ENCODE measurements around the gene SLC6A4.

The SLC6A4 gene

DNA sequence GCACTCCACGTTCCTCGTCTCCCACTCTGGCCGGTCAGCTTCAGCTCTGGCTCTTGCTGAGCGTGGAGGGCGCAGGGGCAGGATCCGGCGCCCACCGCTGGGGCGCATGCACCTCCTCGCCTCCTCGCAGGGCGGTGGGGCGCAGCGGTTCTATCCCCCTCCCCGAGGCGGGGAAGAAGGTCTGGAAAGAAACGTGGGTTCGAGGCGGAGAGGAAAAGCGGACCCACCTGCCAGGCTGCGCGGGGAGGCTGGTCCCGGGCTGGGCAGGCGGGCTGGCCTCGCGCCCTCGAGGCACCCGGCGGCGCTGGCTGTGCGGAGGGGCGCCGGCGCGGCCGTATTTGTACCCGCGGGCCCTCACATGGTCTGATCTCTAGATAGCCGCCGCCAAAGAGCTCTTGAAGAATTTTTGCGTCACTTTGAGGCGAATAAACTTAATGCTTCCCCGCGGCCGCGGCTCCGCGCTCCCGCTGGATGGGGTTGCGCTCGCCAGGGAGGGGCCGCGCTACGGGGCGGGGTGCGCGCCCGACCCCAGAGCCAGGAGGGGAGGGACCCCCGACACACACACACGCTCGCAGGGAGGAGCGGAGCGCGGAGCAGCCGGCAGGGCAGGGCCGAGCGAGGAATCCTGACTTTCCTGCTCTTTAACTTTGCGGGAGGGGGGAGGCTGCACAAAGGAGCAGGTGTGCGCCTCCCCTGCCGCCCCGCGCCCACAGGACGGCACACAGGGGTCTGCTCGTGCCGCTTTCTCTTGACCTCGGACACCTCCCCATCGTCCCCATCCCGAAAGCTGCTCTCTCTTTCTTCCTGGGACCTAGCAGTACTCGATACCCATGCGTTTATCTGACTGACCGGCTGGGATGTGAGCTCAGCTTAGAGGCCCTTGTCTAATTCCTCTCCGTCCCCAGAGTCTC lies at the start of gene SLC6A4:
TSS of gene SLC6A4 (minus strand) at position 312 of the 911 bp plus-strand sequence. CDS start 13,739 bp downstream, outside the sequence.
- DNase-seq (ENCODE audit: low spot score) = peak; percentile 61

DNA sequence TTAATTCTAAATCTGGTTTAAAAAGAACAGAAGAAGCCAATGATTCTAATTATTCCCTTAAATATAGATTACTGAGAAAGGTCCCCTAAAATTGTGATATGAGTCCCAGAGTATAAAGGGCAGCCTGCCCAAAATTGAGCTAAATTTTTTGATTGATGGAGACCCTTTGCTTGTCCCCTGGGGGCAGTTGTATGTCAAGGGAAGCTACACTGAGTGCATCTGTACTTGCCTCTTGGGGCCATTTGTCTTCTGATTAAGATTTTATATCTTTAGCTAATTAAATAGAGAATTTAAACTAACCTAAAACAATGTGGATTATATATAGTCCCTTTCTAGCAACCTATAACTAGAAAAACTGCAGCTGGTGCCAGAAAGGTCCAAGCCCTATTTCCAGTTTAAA lies 43.7 kb upstream of the SLC6A4 start:
- no peak for DNase-seq (ENCODE audit: low spot score)

- no peak for DNase-seq (ENCODE audit: low spot score)
Measured at GRCh38 chr17:30278032-30278431, 42.5 kb upstream of the SLC6A4 start.

DNA sequence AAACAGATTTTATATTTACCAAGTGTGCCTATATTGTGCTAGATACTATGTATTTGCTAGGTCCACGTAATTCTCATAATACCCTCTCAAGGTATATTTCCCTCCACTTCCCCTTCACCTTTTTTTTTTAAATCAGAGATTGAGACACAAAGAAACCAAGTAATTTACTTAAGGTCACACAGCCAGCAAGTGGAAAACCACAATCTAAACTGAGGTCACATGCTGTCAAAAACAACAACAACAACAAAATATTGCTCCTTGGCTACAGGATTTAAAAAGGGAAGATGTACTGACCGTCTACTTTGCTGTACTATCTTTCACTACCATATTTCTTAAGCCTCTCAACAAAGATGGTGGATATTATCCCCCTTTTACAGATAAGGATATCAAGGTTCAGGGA lies 40.4 kb upstream of the SLC6A4 start:
- DNase-seq (ENCODE audit: low spot score) = no peak

GRCh38 chr17:30274887-30275286 lies 39.4 kb upstream of the SLC6A4 start:
- DNase-seq (ENCODE audit: low spot score) = no peak

- no peak for DNase-seq (ENCODE audit: low spot score)
Measured at GRCh38 chr17:30273373-30273772, 37.9 kb upstream of the SLC6A4 start.

DNA sequence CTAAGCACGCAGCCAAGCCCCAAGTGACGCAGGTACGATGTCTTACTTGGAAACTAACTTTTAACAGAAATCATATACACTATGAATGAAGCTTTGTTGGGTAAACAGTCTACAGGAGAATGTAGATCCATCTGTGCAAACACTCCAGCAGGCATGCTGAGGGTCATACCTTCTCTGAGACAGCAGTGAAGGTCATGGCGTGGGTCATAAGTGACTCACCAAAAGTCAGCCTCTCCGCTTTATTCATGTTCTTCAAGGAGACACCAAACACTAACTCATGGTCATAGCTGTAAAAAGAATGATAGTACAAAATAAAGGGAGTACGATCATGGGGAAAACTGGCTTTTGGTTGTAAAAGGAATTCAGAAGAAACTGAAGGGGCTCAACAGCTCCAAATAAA lies 35.6 kb upstream of the SLC6A4 start:
- DNase-seq (ENCODE audit: low spot score) = no peak

- DNase-seq (ENCODE audit: low spot score) = no peak
Measured at GRCh38 chr17:30267625-30268024, 32.1 kb upstream of the SLC6A4 start.

DNA sequence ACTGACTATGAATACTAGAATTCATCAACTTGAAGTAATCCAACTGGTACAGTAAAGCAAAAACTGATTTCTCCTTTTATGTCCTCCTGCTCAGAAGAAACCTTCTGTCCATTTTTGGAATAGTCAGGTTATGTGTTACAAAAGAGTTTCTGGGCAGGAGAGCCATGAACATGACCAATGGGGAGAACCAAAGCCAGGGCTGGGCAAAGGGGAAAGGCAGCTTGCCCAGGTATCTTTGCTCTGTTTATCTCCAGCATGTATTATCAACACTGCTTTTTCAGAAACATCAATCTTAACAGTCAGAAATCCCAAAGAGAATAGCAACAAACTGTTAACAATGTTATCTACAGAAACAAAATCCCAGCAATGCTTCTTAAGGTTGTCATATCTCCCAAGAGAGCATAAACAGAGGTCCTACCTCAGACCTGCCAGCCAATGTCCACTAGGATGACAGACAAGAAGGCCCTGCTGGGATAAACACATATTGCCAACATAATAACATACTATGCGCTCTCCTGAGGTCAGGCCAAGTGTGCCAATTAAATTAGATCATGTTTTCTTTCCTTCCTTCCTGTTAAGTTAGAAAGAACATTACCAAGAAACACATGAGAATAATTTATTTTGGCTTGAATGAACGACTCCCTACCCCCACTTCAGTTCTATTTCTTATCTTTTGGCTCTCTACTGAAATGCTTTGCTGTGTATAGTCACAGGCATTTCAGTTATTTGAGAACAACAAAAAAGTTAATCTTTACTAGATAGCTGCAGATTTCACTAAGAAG lies 28.2 kb upstream of the SLC6A4 start:
- no peak for DNase-seq (ENCODE audit: low spot score)

GRCh38 chr17:30256756-30257506 lies 21.4 kb upstream of the SLC6A4 start:
- no peak for DNase-seq (ENCODE audit: low spot score)

GRCh38 chr17:30254150-30254549 lies 18.7 kb upstream of the SLC6A4 start:
- DNase-seq (ENCODE audit: low spot score) = no peak

DNA sequence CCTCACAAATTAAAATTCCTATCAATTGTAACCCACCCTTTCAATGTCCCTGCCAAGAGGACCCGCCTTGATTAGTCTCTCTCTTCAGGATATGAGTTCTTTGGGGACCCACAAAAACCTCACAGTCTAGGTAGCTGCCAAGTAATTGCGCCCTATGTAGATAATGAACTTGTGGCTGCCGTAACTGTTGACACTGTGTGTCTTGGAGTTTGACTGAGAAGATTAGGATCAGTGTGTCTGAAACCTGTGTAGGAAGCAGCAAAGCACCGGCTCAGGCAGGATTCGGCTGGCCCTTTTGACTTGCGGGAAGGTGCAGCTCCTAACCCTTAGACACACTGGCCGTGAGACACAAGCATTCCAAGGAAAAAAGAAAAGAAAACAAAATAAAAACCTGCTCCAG lies 17.8 kb upstream of the SLC6A4 start:
- no peak for DNase-seq (ENCODE audit: low spot score)

DNA sequence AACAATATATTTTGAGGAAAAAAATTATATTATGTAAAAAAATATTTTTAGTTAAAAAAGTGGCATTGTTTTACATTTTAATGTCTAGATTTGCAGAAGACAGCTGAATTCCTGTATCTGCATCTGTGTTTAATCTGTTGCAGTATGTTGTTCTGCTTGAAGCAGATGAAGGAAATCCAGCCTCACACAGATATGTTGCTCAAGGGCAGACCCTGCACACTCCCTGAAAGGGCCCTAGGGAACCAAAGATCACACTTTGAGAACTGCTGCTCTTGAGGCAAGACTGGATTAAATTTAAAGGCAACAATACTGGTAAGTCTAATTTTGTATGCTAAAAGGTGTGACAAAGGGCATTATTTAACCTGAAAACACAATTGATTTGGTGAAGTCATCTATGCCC lies 16.4 kb upstream of the SLC6A4 start:
- no peak for DNase-seq (ENCODE audit: low spot score)

DNA sequence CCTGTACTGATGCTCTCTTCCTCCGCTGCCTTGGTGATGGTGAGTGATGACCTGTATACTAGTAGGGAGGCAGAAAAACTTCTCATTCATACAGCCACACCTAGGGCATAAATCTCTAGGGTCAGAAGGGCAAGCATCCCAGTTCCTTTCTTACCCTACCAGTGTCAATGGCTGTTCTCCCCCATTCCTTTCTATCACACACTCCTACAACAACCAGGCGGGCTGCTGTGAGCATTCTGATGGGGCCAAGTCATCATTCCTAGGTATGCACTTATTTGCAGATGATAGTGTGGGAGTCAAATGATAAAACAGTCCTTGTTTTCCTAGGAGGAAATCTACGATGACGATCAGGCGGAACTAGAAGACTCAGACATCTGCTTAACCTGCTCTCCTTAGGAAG lies 14.0 kb upstream of the SLC6A4 start:
- no peak for DNase-seq (ENCODE audit: low spot score)

DNA sequence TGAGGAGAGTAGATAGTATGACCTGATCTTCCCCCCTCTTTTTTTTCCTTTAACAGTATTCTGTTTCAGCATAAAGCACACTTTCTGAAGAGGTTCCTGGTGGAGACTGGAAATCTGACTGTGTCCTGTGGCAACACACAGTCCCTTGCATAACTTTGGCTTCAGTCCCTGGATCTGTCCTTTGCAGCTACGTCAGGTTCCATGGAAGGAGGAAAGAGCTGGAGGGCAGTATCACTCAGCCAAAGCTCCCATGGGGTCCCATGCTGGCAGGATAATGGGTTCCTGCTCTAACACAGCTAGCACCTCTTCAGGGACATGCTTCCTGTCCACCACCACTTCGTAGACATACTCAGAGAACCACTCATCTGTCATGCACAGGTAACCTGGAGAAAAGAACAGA lies 13.3 kb upstream of the SLC6A4 start:
- DNase-seq (ENCODE audit: low spot score) = no peak

GRCh38 chr17:30246460-30246859 lies 11.0 kb upstream of the SLC6A4 start:
- no peak for DNase-seq (ENCODE audit: low spot score)

GRCh38 chr17:30244853-30245385 lies 9.4 kb upstream of the SLC6A4 start:
- no peak for DNase-seq (ENCODE audit: low spot score)

DNA sequence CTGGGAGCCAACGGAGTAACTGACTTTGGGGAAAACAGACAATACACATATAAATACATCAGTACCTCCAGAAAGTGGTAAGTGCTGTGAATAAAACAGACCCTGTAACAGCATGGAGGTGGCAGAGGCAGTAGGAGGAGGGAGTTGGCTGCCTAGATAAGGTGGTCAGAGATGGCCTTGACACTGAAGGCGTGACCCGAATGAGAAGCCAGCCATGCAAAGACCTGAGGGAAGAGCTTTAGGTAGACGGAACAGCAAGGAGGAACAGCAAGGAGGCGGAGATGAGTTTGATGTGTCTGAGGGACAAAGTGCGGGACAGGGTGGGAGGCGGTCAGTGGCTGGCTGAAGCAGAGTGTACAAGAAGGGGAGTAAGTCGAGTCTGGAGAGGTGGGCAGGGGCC lies 8.1 kb upstream of the SLC6A4 start:
- no peak for DNase-seq (ENCODE audit: low spot score)

DNA sequence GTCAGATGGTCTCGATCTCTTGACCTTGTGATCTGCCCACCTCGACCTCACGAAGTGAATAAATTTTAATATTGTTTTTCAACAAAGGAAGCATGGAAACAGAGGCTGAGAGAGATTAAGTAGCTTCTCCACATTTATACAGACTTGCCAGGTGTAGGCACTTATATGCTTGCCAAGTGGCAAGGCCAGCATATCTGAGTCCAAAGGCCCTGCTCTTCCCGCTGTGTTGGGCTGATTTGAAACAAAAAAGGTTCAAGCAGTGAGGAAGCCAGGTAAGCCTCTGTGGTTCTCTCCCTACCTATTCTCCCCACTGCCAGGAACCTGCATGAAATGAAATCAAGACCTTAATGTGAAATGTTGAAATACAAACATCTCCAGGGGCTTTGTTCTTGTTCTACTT lies 7.5 kb upstream of the SLC6A4 start:
- DNase-seq (ENCODE audit: low spot score) = no peak

DNA sequence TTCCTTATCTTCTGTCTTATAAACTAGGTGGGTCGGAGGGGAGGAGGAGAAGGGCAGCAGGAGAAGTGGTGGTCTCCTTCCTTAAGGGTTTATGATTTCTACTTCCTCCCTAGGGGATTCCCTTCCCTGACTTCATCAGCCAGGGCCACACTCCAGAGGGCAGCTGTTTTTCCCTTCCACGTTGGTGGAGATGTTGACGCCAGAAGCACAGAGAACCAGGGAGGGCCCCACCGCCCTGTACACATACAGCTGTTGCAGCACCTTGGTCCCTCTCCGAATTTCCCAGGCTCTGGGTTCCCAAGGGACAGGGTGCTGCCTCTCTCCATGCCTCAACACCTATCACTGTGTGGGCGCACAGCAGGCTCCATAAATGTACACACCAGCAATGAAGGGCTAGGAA lies 5.6 kb upstream of the SLC6A4 start:
- DNase-seq (ENCODE audit: low spot score) = no peak

DNA sequence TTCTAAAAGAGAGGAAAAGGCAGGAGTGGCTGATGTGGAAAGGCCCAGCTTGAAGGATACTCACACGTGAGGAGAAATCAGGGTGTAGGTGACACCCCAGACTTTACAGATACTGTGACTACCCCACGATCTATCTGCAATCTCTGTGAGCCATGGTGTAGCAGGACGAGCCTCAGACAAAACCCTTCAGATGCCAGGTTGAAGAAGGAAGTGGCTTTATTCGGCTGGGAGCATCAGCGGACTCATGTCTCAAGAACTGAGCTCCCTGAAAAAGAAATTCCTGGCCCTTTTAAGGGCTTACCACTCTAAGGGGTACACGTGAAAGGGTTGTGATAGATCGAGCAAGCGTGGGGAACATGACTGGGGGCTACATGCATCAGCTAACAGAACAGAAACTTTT lies 4.7 kb upstream of the SLC6A4 start:
- DNase-seq (ENCODE audit: low spot score) = no peak

GRCh38 chr17:30239089-30239462 lies 3.6 kb upstream of the SLC6A4 start:
- DNase-seq (ENCODE audit: low spot score) = no peak

All from HuH-7.5 (cell line).